GM18868 (cell line): ENCODE data around the gene MARCHF4.

ENCODE experiments used
- ATAC-seq: cut with Tn5 transposase; IDR thresholded peaks from one replicate; pipeline ENCODE4 v1.9.1; 2021; ENCODE audit warnings: mild to moderate bottlenecking, moderate library complexity; ENCODE audit not compliant: unreplicated experiment

The MARCHF4 gene

DNA sequence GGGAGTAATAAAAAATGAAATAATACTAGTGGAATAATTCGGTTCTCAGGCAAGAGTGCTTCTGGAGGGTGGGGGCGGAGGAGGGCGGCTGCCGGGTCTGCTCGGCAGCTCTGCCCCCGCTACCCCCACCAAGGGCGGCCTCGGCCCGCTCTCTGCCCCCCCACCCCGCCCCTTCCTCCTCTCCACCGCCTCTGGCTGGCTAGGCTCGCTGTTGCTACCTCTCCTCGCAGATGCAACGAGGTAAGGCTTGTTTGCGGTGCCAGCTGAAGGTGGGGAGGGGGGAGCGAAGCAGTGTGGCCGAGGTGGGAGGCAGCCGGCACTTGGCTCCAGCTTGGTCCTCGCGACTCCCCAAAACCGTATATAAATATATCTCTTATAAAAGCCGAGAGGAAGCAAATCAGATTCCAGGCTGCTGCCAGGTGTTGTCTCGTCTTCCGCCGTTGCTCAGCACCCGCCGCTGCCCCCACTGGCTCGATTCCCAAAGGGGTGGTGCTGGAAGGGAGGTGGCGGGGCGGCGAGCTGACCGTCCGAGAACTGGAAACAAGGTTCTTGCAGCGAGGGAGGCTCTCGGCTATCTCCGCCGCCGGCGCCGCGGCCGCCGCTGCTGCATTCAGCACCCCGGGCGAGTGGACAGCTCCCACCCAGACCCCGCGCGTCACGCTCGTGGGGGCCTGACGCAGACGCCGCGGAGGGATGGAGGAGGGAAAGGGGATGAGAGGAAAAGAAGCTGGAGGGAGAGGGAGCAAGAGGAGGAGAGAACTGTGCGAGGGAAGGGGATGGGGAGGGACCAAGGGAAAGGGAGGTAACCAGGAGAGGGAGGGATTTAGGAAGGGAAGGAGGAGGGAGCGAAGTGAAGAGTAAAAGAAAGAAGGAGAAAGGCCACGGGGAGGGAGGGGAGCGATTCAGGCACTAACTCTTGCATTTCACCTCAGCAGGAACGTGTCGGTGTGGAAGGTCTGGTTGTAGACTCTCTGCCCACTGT, at the start of gene MARCHF4:
Gene MARCHF4 (minus strand): TSS at position 763 of the 982 bp plus-strand sequence. CDS start 2,223 bp downstream, outside the sequence.
- ATAC-seq = no peak

- ATAC-seq = no peak
Measured at GRCh38 chr2:216420367-216421101, 48.3 kb upstream of the MARCHF4 start.

GRCh38 chr2:216418981-216419380, 46.7 kb upstream of the MARCHF4 start:
- no peak for ATAC-seq

DNA sequence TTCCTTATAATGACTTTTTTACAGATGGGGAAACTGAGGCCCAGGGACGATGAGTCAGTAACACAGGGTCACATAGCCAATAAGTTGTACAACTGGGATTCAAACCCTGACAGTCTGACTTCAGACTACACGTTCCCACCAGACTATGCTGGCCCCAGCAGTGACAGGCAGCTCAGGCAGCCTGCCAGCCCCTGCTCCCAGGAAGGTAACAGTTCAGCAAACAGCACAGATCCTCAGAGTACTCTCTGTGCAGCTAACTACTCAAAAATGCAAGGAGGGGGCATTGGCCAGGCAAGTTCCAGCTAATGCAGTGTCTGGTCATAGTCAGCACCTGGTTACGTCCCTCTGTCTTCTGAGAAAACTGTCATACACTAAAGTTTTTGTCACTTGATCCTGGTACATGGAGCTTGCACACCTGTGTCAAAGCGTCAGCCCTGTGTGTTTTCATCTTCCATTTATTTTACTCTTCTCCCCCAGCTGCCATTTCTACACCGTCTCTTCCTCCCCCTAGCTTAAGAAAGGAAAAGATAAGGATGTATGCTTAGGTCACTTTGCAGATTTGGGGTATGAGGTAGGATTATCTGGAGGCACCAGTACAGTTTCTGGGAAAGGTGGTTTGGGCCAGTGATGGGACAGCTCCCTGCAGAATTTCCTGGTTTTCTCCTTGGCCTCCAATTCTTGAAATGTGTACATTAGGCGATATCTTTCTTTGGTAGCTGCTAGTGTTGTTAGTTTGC, 44.5 kb upstream of the MARCHF4 start:
- ATAC-seq = no peak

DNA sequence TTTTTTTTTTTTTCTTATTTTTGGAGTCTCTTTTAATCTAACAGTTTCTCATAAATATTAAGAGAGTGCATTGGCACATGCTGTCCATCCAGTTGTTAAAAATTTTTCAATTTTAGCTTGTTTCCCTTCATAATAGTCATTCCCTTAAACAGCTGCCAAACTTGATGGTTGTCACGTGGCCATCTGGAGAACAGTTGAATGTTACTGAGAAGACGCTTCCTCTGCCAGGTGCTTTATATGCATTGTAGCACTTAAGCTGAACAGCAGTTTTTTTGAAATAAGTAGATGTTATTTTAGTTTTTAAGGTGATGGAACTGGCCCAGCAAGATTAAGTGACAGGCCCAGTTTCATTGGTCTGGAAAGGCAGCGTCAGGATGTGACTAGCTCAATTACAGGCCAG, 43.3 kb upstream of the MARCHF4 start:
- no peak for ATAC-seq

GRCh38 chr2:216414772-216415319, 42.6 kb upstream of the MARCHF4 start:
- ATAC-seq = no peak

DNA sequence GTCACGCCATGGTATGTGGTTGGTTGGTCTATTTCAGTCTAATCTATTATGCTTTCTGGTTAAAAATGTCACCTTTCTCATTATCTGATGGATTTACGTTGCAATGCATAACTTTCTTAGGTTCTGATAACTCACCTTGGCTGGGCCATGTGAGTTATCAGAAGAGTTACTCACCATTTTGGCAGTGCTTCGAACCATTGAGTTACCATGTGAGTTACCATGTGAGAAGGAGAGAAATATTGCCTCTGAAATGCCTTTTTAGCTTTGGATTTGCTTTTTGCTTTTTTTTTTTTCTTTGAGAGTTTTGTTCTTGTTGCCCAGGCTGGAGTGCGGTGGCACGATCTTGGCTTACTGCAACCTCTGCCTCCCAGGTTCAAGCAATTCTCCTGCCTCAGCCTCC, 41.6 kb upstream of the MARCHF4 start:
- ATAC-seq = no peak

DNA sequence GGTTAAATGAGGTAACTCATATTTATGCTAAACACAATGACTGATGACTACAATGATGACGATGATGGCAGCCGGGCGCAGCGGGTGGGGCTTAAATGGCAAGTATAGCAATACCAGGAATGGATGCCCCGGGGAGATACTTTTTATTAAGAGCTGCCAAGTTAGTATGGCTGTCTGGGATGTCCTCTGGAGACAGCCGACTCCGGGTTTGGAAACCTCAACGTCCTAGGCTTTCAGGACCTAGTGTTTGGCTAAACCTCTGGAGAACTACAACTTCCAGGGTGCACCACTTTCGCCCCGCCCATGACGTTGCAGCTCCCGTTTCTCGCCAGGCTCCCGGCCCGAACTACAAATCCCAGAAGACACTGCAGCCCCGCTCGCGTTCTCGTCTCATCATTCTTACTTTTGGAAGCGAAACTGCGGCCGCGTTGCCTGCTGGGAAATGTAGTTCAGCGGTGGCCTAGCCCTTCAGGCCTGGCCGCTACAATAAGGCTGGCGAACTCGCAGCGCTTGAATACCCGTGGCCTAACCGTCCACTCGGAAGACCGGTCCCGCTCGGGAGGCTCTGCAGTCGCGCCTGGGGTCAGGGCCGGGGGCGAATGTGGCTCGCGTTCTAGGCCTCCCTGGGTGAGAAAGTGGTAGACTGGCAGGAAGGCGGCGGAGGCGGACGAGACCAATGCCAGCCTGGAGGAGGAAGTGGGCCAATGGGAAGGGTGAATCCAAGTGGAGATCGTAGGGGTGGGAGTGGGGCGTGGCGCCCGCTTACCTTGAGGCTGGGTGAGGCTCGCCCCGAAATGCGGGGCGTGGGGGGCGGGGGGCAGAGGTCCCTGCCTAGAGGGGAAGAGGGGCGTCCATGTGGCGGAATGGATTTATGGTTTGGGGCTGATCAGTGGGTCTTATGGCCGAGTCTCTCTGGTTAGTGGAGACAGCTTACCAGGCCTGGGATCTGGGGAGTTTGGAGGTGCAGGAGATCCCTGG, 40.0 kb upstream of the MARCHF4 start, which contains the start of gene SMARCAL1:
Gene SMARCAL1 (plus strand): TSS at position 463 of the 978 bp plus-strand sequence. CDS start 2,221 bp downstream, outside the sequence.
- ATAC-seq = peak; percentile 95

- ATAC-seq = no peak
Measured at GRCh38 chr2:216410550-216410949, 38.3 kb upstream of the MARCHF4 start.

GRCh38 chr2:216408426-216409290, 36.4 kb upstream of the MARCHF4 start:
- ATAC-seq = no peak

DNA sequence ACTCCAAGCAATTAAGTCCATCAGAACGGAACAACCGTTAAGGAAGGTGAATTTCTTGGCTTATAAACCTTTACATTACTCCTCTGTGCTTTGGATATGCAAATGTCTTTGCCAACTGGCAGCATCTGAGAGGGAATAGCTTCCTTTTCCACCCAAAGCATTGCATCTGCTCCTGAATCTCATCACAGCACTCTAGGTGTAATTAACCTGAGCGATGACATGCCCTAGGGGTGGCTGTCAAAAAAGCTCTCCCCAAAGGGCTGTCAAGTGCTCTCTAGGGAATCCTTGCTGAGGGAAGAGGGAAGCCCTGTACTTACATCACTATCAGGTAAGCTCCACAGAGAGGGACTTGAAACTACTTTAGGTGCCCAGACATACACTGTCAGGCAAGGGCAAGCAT, 34.5 kb upstream of the MARCHF4 start:
- ATAC-seq = no peak

- no peak for ATAC-seq
Measured at GRCh38 chr2:216405588-216405987, 33.3 kb upstream of the MARCHF4 start.

DNA sequence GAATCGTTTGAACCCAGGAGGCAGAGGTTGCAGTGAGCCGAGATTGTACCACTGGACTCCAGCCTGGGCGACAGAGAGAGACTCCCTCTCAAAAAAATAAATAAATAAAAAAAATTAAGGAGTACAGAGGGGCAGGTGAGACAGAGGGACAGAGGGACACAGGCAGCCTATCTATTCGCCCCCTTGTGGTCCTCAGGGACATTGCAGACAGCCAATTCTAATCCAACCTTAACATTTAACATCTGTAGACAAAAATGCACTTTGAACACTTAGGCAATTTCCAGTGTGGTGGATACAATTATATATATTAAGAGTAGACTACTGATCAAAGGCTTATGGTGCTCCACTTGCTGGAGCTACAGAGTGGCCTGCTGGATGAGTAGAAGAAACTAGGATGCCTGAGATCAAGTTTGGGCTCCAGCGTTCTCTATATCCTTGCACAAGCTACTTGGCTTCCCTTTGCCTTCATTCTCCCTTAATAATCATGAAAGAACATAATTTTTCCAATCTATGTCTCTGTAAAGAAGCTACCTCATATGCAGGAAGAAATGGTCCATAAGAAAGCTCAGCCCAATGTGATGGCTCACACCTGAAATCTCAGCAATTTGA, 31.8 kb upstream of the MARCHF4 start:
- ATAC-seq = no peak

DNA sequence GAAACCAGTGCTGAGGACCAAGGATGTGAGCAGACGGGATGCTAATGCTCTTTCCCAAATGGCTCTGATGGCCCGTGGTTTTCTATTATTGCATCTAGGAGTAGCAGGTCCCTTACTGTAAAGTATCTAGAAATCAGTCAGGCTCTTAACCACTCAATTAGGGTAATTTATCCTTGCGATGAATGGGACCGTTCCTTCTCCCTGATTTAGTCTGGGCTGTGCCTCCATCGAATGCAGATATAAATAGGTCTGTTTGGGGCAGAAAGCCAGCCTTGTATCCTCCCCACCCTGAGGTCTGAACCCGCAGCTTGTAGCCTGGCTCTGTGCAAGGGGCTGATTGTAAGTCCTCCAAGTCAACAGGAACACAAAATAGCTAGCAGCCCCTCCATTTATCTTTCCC, 30.5 kb upstream of the MARCHF4 start:
- no peak for ATAC-seq

GRCh38 chr2:216399621-216400020, 27.3 kb upstream of the MARCHF4 start:
- ATAC-seq = no peak

- ATAC-seq = no peak
Measured at GRCh38 chr2:216394881-216395280, 22.6 kb upstream of the MARCHF4 start.

DNA sequence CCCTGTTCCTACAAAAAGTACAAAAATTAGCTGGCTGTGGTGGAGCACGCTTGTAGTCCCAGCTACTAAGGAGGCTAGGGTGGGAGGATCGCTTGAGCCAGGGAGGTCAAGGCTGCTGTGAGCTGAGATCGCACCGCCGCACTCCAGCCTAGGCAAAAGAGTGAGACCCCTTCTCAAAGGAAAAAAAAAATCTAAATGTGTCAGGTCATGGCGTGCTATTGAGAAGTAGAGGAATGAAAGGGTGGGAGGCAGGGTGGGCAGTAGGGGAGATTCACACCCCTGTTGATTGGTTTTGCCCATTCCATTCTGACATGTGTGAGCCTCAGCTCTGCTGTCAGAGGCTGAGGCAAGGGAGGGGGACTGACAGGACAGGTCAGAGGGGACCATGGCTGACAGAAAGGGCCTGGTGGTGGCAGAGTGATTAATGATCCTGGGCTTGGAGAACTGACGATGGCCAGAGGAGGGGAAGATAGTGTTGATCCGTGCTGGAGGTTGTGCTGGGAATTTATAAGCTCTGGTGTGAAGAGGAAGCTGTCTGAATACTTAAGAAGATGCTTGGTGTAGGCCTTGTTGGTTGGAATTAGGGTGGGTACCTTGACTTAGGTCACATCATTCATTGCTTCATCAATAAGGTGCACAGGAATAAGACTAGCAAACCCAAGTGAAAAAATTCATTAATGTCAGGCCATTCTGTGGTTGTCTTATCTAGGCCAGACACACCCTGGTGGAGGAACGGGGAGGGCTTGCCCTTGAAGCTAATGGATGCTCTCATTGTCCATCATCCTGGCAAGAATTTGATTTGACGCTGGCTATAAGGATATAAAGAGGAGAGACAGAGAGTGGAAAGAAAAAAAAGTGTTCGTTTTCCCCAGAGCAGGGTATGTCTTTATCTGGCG, 20.9 kb upstream of the MARCHF4 start:
- no peak for ATAC-seq
